ENCODE results near the gene HAL.

DNA sequence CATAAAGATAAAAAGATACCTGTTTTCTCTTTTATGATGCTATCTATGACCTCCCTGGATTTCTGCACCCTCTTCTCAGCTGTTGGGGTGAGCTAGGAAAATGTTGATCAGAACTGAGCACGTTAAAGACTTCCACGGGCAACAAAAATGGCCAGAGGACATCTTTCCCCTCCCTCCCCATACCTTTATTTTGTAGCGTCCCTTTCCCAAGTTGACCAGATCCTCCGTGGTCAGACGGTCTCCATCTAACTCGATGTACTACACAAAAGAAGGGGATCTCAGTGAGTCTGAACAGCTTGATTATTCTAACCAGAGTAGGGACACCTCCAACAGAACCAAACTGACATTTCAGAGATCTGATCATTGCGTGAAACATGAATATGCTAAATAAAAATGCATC lies 2.2 kb downstream of the HAL start:
- no peak for TF ChIP-seq POLR2A (IDR thresholded peaks at IDR 0.05; ENCODE audit: low read depth)
- TF ChIP-seq, protein P1, sequence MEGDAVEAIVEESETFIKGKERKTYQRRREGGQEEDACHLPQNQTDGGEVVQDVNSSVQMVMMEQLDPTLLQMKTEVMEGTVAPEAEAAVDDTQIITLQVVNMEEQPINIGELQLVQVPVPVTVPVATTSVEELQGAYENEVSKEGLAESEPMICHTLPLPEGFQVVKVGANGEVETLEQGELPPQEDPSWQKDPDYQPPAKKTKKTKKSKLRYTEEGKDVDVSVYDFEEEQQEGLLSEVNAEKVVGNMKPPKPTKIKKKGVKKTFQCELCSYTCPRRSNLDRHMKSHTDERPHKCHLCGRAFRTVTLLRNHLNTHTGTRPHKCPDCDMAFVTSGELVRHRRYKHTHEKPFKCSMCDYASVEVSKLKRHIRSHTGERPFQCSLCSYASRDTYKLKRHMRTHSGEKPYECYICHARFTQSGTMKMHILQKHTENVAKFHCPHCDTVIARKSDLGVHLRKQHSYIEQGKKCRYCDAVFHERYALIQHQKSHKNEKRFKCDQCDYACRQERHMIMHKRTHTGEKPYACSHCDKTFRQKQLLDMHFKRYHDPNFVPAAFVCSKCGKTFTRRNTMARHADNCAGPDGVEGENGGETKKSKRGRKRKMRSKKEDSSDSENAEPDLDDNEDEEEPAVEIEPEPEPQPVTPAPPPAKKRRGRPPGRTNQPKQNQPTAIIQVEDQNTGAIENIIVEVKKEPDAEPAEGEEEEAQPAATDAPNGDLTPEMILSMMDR (IDR thresholded peaks at IDR 0.05), result no peak

Data from esophagus muscularis mucosa (tissue), 3 donors.